Measurements from ENCODE around the gene DDIT3.

DNA sequence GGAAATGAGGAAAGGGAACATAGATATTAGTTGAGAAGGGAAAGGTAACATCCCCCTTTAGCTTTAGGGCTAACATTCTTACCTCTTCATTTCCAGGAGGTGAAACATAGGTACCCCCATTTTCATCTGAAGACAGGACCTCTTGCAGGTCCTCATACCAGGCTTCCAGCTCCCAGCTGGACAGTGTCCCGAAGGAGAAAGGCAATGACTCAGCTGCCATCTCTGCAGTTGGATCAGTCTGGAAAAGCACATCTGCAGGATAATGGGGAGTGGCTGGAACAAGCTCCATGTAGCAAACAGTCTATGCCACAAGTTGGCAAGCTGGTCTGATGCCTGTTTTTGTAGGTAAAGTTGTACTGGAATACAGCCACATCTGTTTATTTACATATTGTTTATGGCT is 3.1 kb downstream of the DDIT3 start:
- TF ChIP-seq POLR2AphosphoS5 (IDR thresholded peaks at IDR 0.05; ENCODE audit: low read depth, low read length) (no peak; the same call in 1 of the 2 replicates), TAF1 (IDR thresholded peaks at IDR 0.05; ENCODE audit: borderline replicate concordance, low read depth, low read length) (no peak), POLR2A (IDR thresholded peaks at IDR 0.05; ENCODE audit: low read depth, low read length) (no peak)

All from GM12892 (cell line).